Measurements from ENCODE around the gene PALLD. TPM values are rescaled to one million over a fixed set of nuclear protein-coding genes. Genes with fewer than 3 reads are reported as not detected.

The PALLD gene
- total and polyA plus RNA-seq, 2 of the 13 experiments (the other 11 are each of a cell fraction or from before 2014, with no cell fraction given) = 0.50 to 1.5 TPM

GRCh38 chr4:168928875-168929274 is 432.0 kb downstream of the PALLD start:
- ATAC-seq (no peak), FAIRE-seq (no peak), DNase-seq (ENCODE audit: low spot score) (no peak)
- no TSS peak for BruUV-seq (replicated peaks)
- ChIA-PET CTCF (ENCODE audit: low intra/inter-chr PET ratio, low total read pairs) (no interaction called here), POLR2A (no interaction called here)
- H3K27me3 ChIP-seq (ENCODE audit: control insufficient read depth in 1 of 2, insufficient read depth in 2 of 2, low read length in 2 of 2) = no peaks in the 10 kb centered on the region
- 92% methylated on average over 3 of the region's 3 CpGs for WGBS (ENCODE audit: low lambda C conversion rate)
- no peak overlapping the region for H3K27ac ChIP-seq (ENCODE audit: extremely low read length, insufficient read depth, low read length)
- no peaks in the 10 kb centered on the region for H3K36me3 ChIP-seq (replicated peaks in 1 of 2; ENCODE audit: control insufficient read depth in 1 of 2, insufficient read depth in 2 of 2, low read length in 2 of 2)
- H2AFZ ChIP-seq (ENCODE audit: low read length) = no peak overlapping the region
- H3K4me2 ChIP-seq (ENCODE audit: low read depth, low read length) = no peak overlapping the region
- H3K9ac ChIP-seq (ENCODE audit: insufficient read depth, low read depth, low read length) = no peak overlapping the region
- H3K9me3 ChIP-seq (ENCODE audit: low read length) = peaks cover 12% of the 10 kb centered on the region; the same call in 1 of the 2 replicates
- intact Hi-C loops (cut with micrococcal nuclease; ENCODE audit: unreplicated experiment) = no loop called here
- no peaks in the 10 kb centered on the region for H3K79me2 ChIP-seq (ENCODE audit: insufficient read depth, low read length)
- no peaks in the 10 kb centered on the region for H4K20me1 ChIP-seq (ENCODE audit: insufficient read depth, low read length)
- H3K4me1 ChIP-seq (ENCODE audit: insufficient read depth, low read length) = peaks cover 28% of the 10 kb centered on the region
- TF ChIP-seq, protein P1, sequence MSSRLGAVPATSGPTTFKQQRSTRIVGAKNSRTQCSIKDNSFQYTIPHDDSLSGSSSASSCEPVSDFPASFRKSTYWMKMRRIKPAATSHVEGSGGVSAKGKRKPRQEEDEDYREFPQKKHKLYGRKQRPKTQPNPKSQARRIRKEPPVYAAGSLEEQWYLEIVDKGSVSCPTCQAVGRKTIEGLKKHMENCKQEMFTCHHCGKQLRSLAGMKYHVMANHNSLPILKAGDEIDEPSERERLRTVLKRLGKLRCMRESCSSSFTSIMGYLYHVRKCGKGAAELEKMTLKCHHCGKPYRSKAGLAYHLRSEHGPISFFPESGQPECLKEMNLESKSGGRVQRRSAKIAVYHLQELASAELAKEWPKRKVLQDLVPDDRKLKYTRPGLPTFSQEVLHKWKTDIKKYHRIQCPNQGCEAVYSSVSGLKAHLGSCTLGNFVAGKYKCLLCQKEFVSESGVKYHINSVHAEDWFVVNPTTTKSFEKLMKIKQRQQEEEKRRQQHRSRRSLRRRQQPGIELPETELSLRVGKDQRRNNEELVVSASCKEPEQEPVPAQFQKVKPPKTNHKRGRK (CRISPR knock-in tag; IDR thresholded peaks at IDR 0.05) = no peak
- TF ChIP-seq ZNF557 (CRISPR knock-in tag; IDR thresholded peaks at IDR 0.05) (no peak), ZNF577 (CRISPR knock-in tag; IDR thresholded peaks at IDR 0.05; ENCODE audit: borderline replicate concordance, low read depth) (no peak), KLF12 (CRISPR knock-in tag; IDR thresholded peaks at IDR 0.05; ENCODE audit: borderline replicate concordance) (no peak), ELF4 (CRISPR knock-in tag; IDR thresholded peaks at IDR 0.05; ENCODE audit: borderline replicate concordance) (no peak), SAP130 (CRISPR knock-in tag; IDR thresholded peaks at IDR 0.05; ENCODE audit: low read depth) (no peak)
- TF ChIP-seq, protein P2, sequence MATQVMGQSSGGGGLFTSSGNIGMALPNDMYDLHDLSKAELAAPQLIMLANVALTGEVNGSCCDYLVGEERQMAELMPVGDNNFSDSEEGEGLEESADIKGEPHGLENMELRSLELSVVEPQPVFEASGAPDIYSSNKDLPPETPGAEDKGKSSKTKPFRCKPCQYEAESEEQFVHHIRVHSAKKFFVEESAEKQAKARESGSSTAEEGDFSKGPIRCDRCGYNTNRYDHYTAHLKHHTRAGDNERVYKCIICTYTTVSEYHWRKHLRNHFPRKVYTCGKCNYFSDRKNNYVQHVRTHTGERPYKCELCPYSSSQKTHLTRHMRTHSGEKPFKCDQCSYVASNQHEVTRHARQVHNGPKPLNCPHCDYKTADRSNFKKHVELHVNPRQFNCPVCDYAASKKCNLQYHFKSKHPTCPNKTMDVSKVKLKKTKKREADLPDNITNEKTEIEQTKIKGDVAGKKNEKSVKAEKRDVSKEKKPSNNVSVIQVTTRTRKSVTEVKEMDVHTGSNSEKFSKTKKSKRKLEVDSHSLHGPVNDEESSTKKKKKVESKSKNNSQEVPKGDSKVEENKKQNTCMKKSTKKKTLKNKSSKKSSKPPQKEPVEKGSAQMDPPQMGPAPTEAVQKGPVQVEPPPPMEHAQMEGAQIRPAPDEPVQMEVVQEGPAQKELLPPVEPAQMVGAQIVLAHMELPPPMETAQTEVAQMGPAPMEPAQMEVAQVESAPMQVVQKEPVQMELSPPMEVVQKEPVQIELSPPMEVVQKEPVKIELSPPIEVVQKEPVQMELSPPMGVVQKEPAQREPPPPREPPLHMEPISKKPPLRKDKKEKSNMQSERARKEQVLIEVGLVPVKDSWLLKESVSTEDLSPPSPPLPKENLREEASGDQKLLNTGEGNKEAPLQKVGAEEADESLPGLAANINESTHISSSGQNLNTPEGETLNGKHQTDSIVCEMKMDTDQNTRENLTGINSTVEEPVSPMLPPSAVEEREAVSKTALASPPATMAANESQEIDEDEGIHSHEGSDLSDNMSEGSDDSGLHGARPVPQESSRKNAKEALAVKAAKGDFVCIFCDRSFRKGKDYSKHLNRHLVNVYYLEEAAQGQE (IDR thresholded peaks at IDR 0.05; ENCODE audit: borderline replicate concordance in 1 of 2, low read depth in 1 of 2, low read length in 2 of 2) = no peak
- in situ Hi-C loops (cut with HindIII; ENCODE audit: extremely low pct_ligation_motif_present, low pct_unique_long_range_greater_than_20kb) = loop anchor here (10.0 kb wide), 2 partner anchors 76 to 556 kb away; no protein-coding TSS in a partner anchor
- no peak overlapping the region for H3K4me3 ChIP-seq (replicated peaks in 1 of 3; ENCODE audit: insufficient read depth in 1 of 3, low read depth in 2 of 3, low read length in 3 of 3)
